RCC 7860 (cell line): ENCODE data around the gene IGFN1.

ENCODE experiments used
- DNase-seq: peaks from one replicate; pipeline ENCODE4 v3.0.0-alpha.2; 2015; ENCODE audit warnings: low spot score
- FAIRE-seq: peaks from 2 replicates; lab custom pipeline; 2012; peaks lifted over from hg19 to GRCh38; lab: Jason Lieb, UNC

IGFN1 gene

DNA sequence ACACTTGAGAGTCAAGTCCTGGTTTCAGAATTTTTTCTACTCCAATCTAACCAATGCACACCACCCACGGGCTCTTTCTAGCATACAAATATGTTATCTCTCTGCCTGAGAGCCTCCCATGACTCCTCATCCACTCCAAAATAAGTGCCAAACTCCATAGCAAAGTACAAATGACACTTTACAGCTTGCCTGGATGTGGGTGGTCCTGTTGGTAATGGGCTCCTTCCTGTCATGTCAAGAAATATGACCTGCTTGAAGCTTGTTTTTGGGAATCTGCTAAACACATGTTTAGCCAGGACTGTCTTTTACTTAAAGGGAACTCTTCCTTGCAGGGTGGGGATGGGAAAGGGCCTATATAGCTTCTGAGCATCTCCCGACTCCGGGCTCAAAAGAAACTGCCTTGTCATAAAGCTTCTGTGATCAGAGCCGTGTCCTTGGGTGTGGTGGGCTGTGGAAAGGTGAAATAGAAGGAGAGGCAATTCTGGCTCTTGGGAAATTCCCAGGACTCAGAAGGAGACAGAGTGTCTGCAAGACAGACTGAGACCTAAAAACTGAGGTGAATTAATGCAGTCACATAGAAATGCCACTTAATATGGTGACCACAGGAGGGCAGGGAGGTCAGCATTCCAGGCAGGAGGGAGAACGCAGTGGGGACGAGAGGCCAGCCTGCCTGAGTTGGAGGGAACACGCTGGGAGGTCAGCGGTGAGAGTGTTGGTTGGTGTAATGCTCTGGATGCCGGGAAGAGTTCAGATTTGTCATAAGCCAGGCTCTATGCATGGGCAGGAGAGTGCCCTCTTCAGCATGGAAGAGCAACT, 6.1 kb upstream of the IGFN1 start:
- DNase-seq: peak; percentile 99
- FAIRE-seq: peak; percentile 97

DNA sequence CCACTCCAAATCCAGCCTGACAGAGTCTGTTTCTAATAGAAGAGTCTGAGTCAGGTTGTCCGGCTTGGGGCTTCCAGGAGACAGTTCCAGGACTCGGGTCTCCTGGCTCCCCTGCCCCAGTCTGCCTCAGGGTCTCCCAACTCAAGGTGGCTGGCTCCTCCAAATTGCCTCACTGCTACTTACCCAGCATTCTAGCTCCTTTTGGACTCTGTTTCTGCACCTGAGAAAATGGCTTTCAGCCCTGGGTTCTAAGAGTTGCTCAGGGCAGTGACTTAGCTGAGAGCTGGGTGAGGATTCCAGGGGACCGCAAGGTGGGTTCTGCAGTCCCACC, 5.5 kb upstream of the IGFN1 start:
- DNase-seq (no peak), FAIRE-seq (no peak)

DNA sequence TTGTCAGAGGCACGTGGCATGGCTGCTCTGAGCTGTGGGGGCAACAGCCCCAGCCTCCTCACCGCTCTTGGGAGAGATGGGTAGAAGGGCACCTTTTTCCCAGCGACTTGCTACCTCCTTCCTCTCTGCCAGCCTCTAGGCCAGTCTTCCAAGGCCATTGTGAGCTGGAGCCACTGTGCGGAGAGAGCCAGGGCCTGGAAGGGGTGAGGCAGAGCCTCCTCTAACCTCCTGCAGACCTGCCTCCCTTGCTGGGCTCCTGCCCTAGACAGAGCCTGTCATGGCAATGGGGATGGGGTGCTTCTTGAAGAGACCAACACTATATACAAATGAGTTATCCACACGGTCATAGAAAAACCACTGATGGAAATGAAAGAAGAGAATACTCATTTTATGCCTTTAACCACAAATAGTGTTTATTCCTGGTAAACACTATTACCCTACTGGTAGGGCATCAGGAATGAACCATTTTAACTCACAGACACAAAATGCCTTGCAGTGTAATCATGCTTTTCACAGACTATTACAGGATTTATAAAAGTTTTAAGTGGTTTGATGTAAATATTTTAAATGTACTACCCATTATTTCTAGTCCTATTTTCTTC, 5.0 kb upstream of the IGFN1 start:
- DNase-seq: no peak
- no peak for FAIRE-seq

DNA sequence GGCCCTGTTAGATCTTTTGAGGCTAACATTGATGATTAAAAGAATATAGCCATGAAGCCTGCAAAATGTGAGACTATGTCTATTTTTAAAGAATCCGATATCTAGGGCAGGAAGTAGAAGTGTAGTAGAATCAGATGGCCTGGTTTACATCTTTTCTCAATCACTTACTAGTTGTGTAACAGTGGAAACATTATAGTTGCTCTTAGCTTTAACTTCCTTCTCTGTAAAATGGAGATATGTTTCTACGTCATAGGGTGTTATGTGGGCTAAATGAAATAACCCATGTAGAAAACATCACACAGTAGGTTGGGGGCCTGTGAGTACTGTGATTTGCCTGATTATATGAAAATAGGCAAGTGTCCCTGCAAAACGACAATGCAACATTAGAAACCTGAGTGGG, 4.4 kb upstream of the IGFN1 start:
- FAIRE-seq (no peak), DNase-seq (no peak)

DNA sequence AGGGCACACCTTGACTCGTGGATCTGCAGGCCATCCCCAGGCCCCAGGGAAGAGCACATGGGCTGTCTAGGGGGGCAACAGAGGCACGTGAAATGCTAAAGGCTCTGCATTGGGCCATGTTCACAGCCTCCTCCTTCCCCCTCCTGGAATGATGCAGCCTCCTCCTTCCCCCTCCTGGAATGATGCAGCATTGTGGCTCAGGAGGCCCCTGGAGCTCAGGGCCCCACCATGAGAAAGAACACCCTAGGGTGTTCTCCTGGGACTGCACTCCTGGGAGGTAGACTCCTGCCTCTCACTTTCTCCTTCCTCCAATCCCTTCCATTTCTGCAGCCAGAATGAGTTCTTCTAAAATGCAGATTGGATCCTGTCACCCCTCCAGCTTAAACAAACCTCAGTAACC, 1.5 kb upstream of the IGFN1 start:
- no peak for FAIRE-seq
- DNase-seq: no peak

DNA sequence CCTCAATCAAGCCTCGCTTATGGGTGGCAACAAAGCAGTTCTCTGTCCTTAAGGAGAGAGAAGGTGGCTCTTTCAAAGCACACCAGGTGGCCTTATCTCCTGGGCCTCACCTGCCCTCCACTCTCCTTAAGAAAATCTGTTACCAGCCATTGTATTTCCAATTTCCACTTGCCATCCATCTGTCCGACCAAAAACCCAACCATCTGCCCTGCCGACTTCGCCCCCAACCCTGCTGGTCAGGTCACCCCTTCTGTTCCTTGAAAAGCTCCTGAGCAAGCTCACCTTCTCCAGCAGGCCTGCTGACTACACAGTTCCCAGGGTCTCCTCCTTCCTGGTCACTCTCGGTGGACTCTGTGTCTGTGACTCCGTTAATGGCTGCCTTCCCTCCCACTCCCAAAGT, 619 bp upstream of the IGFN1 start:
- DNase-seq (no peak), FAIRE-seq (no peak)

DNA sequence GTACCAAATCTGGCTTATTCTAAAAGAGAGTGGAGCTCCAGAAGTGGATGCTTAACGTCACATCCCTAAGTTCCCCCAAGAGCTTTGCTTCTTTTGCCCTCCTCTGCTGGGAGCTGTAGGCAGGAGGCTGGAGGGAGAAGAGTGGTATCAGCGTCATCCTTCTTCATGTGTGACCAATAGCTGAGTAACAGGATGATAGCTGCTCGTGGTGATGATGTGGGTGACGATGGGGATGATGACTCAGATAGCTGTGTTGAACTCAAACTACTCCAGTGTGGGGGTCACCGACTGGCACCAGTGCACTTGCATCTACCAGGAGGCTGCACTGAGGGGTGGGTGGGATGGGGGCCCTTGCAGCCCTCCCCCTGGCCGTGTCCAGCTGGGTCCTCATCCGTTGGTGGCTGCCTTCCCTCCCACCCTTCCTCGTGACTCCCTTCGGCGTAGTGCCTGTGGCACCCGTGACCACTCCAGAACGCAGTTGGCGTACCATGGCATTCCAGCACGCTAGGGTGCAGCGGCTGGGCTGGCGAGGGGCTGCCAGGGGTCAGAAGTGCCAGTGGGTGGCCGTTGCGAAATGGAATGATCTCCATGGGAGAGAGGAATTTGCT, 1.1 kb downstream of the IGFN1 start:
- DNase-seq (peak; percentile 98), FAIRE-seq (peak; percentile 88)

DNA sequence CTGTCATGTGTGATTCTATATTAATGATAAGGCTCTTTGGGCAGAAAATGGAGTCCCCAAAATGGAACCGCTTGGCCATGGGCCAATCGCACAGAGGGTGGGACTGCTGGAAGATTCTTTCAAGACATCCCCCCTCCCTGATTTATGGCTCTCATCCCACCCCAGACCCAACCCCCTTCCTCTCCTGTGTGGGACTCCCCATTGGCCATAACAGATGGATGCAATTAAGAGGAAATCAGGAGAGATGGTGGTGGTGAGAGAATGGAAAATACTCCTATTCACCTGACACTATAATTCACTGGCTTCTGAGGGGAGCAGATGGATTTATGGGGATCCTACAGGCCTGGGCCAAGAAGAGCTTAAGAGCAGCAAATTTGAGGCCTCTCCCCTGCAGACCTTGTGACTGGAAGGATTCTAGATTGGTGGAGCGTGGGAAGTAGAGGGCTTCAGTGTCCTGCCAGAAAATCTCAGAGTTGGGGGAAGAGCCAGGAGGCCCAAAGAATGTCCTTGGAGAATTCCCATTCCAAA, 1.7 kb downstream of the IGFN1 start:
- DNase-seq (no peak), FAIRE-seq (no peak)

DNA sequence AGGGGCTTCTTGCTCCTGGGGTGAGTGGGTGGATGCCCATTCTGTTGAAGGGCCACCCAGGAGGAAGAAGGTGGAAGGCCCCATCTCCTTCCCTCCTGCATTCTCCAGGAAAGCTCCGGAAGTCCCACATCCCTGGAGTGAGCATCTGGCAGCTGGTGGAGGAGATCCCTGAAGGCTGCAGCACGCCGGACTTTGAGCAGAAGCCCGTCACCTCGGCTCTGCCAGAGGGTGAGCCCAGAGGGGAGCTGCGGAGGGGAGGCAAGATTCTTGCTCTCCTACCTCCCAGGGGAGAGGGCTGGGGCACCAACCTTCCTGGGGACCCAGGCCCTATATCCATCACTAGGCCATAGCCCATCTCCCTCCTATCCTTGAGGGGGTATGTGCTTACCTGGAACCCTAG, 3.4 kb downstream of the IGFN1 start:
- FAIRE-seq: no peak
- DNase-seq: no peak

DNA sequence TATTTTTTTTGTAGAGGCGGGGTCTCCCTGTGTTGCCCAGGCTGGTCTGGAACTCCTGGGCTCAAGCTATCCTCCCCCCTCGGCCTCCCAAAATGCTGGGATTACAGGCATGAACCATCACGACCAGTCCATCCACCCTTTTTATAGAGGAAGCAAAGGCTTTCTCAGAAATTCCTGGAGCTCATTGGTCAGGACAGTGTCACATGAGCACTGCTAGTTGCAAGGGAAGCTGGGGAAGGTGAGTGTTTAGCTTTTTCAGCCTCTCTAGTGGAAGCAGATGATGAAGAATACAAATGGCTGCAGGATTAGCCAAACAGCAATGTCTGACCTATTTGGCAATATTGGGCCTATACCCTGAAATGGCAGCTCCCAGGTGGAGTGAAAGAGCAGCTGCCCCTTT, 8.0 kb downstream of the IGFN1 start:
- no peak for DNase-seq
- no peak for FAIRE-seq

DNA sequence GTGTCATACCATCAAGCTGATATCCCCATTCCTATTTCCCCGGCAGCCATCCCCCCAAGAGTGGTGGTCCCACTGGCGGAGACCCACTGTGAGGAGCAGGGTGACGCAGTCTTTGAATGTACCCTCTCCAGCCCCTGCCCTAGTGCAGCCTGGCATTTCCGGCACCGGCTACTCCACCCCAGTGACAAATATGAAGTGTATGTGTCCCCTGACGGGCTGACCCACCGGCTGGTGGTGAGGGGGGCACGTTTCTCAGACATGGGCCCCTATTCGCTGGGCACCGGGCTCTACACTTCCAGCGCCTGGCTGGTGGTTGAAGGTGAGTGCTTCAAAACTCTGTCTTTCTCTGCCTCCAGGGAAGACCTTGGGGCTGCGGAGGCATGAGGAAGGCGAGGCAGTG, 14.4 kb downstream of the IGFN1 start:
- FAIRE-seq (no peak), DNase-seq (no peak)

DNA sequence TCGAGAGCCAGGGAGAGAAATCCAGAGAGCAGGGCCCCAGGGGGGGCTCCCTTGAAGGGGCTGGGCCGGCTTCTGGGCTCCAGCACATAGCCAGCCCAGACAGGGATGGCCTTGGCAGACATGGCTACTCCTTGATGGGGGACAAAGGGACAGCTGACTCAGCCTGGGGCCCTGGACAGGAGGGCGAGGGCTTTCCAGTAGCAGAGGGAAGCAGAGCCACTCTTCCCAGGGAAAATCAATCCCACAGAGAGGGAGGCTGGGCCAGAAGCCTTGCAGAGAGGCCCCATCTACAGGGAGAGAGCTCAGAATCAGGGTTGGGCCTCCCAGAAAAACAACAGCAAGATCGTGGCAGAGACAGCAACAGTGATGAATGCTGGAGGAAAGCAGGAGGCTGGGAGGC, 15.6 kb downstream of the IGFN1 start:
- no peak for DNase-seq
- FAIRE-seq: no peak

DNA sequence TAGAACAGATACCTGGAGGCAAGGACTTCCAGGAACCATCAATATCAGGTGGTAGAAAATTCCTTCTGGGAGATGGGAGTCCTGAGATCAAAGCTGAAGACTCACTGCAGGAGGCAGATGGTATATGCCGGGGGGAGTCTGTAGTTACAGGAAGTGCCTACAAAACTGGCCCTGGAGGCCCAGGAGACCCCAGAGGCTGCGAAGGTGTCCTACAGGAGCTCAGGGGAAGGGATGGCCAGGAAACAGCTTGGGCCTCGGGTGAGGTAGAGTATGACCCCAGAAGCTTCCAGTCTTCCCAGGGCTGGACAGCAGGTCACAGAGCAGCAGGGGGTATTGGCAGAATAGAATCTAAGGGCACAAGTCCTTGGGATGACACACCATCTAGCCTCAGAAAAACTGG, 16.4 kb downstream of the IGFN1 start:
- no peak for FAIRE-seq

DNA sequence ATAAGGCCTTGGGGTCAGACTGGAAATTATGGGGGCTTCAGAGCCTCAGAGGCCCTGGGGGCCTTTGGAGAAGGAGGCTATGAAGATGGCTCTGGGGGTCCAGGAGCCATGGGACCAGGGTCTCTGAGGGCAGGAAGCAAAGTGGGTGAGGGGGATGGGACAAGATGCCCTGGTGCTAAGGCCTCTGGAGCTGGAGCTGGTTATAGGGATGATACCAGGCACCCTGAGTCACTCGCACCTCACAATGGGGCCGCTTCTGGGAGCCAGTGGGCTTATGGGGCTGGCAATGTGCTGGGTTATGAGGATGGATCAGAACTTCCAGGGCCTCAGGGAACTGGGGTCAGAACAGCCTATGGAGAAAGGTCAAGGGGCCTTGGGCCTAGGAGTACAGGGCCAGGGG, 17.6 kb downstream of the IGFN1 start:
- FAIRE-seq: no peak
- no peak for DNase-seq

More for the DNA sequence above, 16.4 kb downstream of the IGFN1 start:
- no peak for DNase-seq

DNA sequence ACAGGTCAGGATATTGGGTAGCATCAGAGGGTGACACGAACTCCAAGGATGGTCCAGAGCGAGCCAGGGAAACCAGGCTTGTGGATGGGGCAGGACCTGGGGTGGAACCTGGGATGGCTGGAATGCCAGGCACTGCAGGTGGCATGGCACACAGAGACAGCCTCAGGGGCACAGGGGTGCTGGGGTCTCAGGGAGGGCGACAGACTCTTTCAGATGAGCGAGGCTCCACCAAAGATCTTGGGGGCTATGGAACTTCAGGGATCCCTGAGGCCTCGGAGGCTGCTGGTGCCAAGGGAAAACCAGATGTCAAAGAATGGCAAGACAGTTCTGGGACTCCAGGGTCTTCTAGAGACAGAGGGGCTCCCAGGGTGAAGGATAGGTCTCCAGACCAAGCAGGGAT, 21.4 kb downstream of the IGFN1 start:
- FAIRE-seq (no peak), DNase-seq (no peak)

DNA sequence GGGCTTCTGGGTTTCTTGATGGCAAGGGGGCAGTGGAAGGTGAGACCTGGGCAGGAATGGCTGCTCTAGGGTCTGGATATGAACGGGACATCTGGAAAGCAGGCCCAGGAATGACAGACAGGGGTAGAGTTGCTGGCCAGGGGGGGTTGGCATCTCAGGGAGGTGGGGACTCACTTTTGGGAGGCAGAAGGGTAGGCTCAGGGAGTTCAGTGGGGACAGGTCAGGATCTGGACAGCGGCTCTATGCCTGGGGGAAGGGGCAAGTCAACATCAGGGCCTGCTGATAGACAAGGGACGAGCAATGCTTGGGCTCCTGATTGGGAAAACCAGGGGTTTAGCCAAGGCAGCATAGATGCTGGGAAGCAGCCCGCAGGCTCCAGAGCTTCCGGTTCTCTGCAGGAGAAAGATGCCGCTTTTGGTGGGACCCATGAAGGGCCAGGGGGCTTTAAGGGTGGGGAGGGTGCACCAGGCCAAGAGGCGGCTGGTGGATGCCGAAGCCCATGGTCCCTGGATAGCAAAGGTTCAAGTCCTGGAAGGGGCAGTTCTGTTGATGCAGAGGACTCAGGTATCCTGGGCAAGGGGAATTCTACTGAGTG, 21.9 kb downstream of the IGFN1 start:
- no peak for DNase-seq
- no peak for FAIRE-seq

DNA sequence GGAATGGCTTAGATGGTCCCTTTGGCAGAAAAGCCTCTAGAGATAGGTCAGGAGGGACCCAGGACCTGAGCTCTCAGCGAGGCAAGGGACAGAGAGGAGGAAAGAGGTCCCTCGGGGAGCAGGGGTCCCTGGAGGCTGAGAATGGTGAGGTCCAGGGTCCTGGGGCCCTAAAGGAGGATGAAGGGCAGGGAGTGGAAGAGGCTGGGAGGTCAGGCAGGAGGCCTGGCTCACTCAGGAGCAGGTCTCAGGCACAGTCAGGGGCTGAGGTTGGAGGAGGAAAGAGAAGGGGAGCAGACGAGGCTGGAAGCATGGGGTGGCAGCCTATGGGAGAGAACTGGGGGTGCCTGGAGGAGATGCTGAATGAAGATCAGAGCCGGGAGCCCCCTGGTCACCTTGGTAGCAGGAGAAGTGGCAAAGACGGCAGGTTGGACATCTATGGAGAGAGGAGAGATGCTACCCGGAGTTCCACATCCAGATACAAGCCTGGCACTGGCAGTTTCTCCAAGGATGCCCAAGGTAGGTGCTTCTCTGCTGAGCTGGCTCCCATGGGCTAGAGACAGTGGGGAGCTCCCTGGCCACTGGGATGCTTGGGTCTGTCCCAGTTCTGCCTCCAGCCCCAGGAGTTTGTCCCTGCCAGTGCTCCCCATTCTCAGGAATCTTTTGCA, 22.6 kb downstream of the IGFN1 start:
- no peak for DNase-seq
- no peak for FAIRE-seq

DNA sequence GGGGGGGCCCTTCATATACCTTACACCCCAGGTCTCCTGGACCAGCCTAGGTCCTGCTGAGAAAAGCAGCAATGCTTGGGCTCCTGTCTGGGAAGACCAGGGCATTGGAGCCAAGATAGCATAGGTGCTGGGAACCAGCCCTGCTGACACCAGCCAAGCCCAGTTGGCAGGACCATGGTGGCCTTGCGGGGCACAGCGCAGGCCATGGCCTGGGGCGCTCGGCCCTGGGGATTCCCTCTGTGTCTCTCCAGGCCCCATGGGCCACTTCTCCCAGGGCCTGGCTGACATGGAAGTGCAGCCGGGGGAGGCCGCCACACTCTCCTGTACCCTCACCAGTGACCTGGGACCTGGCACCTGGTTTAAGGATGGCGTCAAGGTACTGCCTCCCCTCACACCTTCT, 23.3 kb downstream of the IGFN1 start:
- DNase-seq (no peak), FAIRE-seq (no peak)

DNA sequence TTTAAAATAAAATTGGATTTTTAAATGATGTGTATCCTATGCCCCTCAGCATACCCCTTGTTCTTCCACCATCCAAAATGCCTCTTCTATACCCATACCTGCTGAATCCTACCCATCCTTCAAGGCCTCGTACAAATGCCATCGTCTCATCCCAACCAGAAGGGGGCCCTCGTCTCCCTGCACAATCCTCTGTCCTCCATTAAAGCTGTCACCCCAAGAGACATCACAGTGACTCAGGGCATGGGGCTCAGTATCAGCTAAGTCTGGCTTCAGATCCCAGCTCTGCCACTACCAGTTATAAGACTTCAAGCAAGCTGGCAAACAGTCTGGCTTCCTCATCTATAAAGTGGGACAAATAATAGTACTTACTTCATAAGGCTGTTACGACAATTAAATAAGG, 23.8 kb downstream of the IGFN1 start:
- FAIRE-seq (no peak), DNase-seq (no peak)

DNA sequence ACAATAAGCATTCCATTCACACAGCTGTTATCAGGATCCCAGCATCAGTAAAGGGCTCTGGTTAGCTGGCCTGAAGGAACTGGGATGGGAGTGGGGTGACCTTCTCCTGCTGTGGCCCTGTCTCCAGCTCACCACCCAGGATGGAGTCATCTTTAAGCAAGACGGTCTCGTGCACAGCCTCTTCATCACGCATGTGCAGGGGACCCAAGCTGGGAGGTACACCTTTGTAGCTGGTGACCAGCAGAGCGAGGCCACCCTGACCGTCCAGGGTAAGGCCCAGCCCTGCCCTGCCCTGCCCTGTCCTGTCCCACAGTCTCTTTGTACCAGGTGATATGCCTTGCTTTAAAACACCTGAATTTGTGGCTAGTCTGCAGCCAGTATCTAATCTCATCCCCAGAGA, 24.3 kb downstream of the IGFN1 start:
- DNase-seq: no peak
- no peak for FAIRE-seq
